Transverse colon (tissue), 4 donors: ENCODE measurements around the gene TM2D3. TPM values are rescaled to one million over a fixed set of nuclear protein-coding genes. Genes with fewer than 3 reads are reported as not detected.

ENCODE experiments used
- DNase-seq: peaks from one replicate; pipeline ENCODE4 v3.0.0-alpha.2; 2019
- H3K27ac ChIP-seq, 4 donors: fragments of 200-600 bp; sonication (generic); 2 replicates each; pipeline ENCODE4 v1.5.1; 2016 to 2018; ENCODE audit warnings: inconsistent platforms in 4 of 4
- H3K27me3 ChIP-seq: fragments of 200-600 bp; sonication (generic); 2 replicates; pipeline ENCODE4 v1.5.1; 2017; ENCODE audit warnings: inconsistent platforms
- H3K36me3 ChIP-seq, 4 donors: fragments of 200-600 bp; sonication (generic); 2 replicates each; pipeline ENCODE4 v1.5.1; 2017 to 2019; ENCODE audit warnings: inconsistent platforms in 4 of 4
- H3K4me1 ChIP-seq, 4 donors: fragments of 200-600 bp; sonication (generic); 2 replicates each; pipeline ENCODE4 v1.5.1; 2017 to 2020; ENCODE audit warnings: inconsistent platforms in 4 of 4
- H3K4me3 ChIP-seq, 4 donors: fragments of 200-600 bp; sonication (generic); 1 replicate in 1 of 4; 2 replicates in 3 of 4; pipeline versions ENCODE4 v1.5.1 to v1.6.1; 2017 to 2019; ENCODE audit warnings: inconsistent platforms in 4 of 4
- H3K9me3 ChIP-seq, 2 donors: fragments of 200-600 bp; sonication (generic); 2 replicates each; pipeline ENCODE4 v1.5.1; 2017 to 2019; ENCODE audit warnings: inconsistent platforms in 2 of 2
- CTCF ChIP-seq, 5 experiments: fragments of 200-600 bp in 3 of 5; fragments of 450-650 bp in 2 of 5; sonication (generic) in 3 of 5; IDR thresholded peaks; 1 replicate in 2 of 5; 2 replicates in 3 of 5; pipeline ENCODE4 v1.5.1; 2016 to 2017; ENCODE audit warnings: antibody characterized with exemption in 5 of 5, inconsistent platforms in 3 of 5, mild to moderate bottlenecking in 2 of 5, moderate library complexity in 1 of 5
- EP300 ChIP-seq: sonication (generic); formaldehyde crosslinking; IDR thresholded peaks from one replicate; pipeline ENCODE4 v1.6.1; 2017; ENCODE audit warnings: antibody characterized with exemption, low read depth
- POLR2A ChIP-seq: fragments of 450-650 bp; IDR thresholded peaks from one replicate; pipeline ENCODE4 v1.6.1; 2016; ENCODE audit warnings: antibody characterized with exemption, mild to moderate bottlenecking, moderate library complexity
- POLR2AphosphoS5 ChIP-seq, 3 donors: sonication (generic); formaldehyde crosslinking; IDR thresholded peaks; one replicate each; pipeline ENCODE4 v1.6.1; 2016; ENCODE audit warnings: antibody characterized with exemption in 3 of 3
- WGBS, 2 donors: methylation state at CpG; one replicate each; pipeline ENCODE4 v1.1.5; 2018; ENCODE audit warnings: low coverage in 1 of 2; 5-methylcytosine and 5-hydroxymethylcytosine counted together
- in situ Hi-C, 4 donors: fragments of 200-750 bp; cut with MboI; loops; one replicate each; pipeline versions ENCODE4 v1.15.0 to v1.15.1; 2017; ENCODE audit warnings: low sequenced_read_pairs in 3 of 4, low pct_ligation_motif_present in 1 of 4, low pct_unique_long_range_greater_than_20kb in 1 of 4
- intact Hi-C: fragments of 100-400 bp; cut with DNase I; formaldehyde crosslinking; loops from one replicate; pipeline ENCODE4 v1.15.1; 2023; ENCODE audit warnings: low total_unique reads
- total RNA-seq, 4 donors: library from RNA; depleted of rRNA; stranded (reverse); fragments of >200 nt; gene quantifications; one replicate each; pipeline ENCODE4 v1.1.0, GENCODE V29; 2016

The TM2D3 gene
- total RNA-seq, 4 donors from 2014 or later, result 13.8 to 46.4 (median 33.6) TPM

GRCh38 chr15:101610611-101611000 is 41.6 kb downstream of the TM2D3 start:
- Histone ChIP-seq H3K36me3 (no peaks in the 10 kb centered on the region), H3K27me3 (no peaks in the 10 kb centered on the region), H3K4me1 (peaks cover 0 to 15% (median 9%) of the 10 kb centered on the region in 4 donors), H3K27ac (no peak overlapping the region), H3K4me3 (no peak overlapping the region), H3K9me3 (no peaks in the 10 kb centered on the region)
- DNase-seq, result no peak
- TF ChIP-seq POLR2AphosphoS5 (IDR thresholded peaks at IDR 0.05) (no peak), CTCF (IDR thresholded peaks at IDR 0.05) (no peak), EP300 (no peak), POLR2A (no peak)
- WGBS, 2 donors, result 94% methylated on average over 8 of the region's 8 CpGs; no CpG with 5 or more reads in 1 of the 2 donors
- in situ Hi-C loops (no loop called here), intact Hi-C loops (no loop called here)

- 87 to 100% methylated on average over 1 to 23 of the region's 23 CpGs for WGBS, 2 donors
- in situ Hi-C loops, result no loop called here
- intact Hi-C loops, result no loop called here
- Histone ChIP-seq H3K4me1 (peaks cover 0 to 11% (median 7%) of the 10 kb centered on the region in 4 donors), H3K27me3 (no peaks in the 10 kb centered on the region), H3K36me3 (no peaks in the 10 kb centered on the region), H3K27ac (no peak overlapping the region), H3K4me3 (no peak overlapping the region), H3K9me3 (no peaks in the 10 kb centered on the region)
- DNase-seq, result no peak
- TF ChIP-seq CTCF (IDR thresholded peaks at IDR 0.05), result no peak
- TF ChIP-seq POLR2AphosphoS5 (IDR thresholded peaks at IDR 0.05), result no peak
- TF ChIP-seq POLR2A, result no peak
- TF ChIP-seq EP300, result no peak
These were observed 42.2 kb downstream of the TM2D3 start for GRCh38 chr15:101609742-101610610.

- WGBS, 2 donors, result 85 to 90% methylated on average over 2 to 9 of the region's 9 CpGs
These were observed 44.0 kb downstream of the TM2D3 start for GRCh38 chr15:101608201-101608600.

GRCh38 chr15:101607108-101607507 is 45.1 kb downstream of the TM2D3 start:
- Histone ChIP-seq H3K9me3 (no peaks in the 10 kb centered on the region), H3K27me3 (no peaks in the 10 kb centered on the region), H3K4me3 (no peak overlapping the region), H3K4me1 (no peaks in the 10 kb centered on the region), H3K27ac (no peak overlapping the region), H3K36me3 (no peaks in the 10 kb centered on the region)
- in situ Hi-C loops, result no loop called here
- DNase-seq, result no peak
- intact Hi-C loops, result no loop called here
- 64 to 78% methylated on average over 2 of the region's 2 CpGs for WGBS, 2 donors
- TF ChIP-seq CTCF (IDR thresholded peaks at IDR 0.05) (no peak), POLR2A (no peak), POLR2AphosphoS5 (IDR thresholded peaks at IDR 0.05) (no peak), EP300 (no peak)

More at GRCh38 chr15:101608201-101608600, 44.0 kb downstream of the TM2D3 start:
- intact Hi-C loops, result no loop called here
- in situ Hi-C loops, result no loop called here
- Histone ChIP-seq H3K36me3 (no peaks in the 10 kb centered on the region), H3K4me1 (peaks cover 0 to 6% (median 3%) of the 10 kb centered on the region in 4 donors), H3K4me3 (no peak overlapping the region), H3K9me3 (no peaks in the 10 kb centered on the region), H3K27me3 (no peaks in the 10 kb centered on the region), H3K27ac (no peak overlapping the region)
- TF ChIP-seq CTCF (IDR thresholded peaks at IDR 0.05) (no peak), POLR2A (no peak), POLR2AphosphoS5 (IDR thresholded peaks at IDR 0.05) (no peak), EP300 (no peak)
- no peak for DNase-seq
